Endothelial cell of umbilical vein (primary cell): ENCODE results near the gene PCMT1.

Experiments used
- EZH2 ChIP-seq: IDR thresholded peaks from 2 replicates; pipeline ENCODE4 v1.6.1; 2012; ENCODE audit warnings: borderline replicate concordance, low read depth, mild to moderate bottlenecking, moderate library complexity, low read length, inconsistent platforms; ENCODE audit not compliant: severe bottlenecking
- FOS ChIP-seq: IDR thresholded peaks from 2 replicates; pipeline ENCODE4 v1.6.1; 2011; ENCODE audit warnings: mild to moderate bottlenecking, low read length, moderate library complexity, borderline replicate concordance; ENCODE audit not compliant: insufficient read depth
- GATA2 ChIP-seq: IDR thresholded peaks from 2 replicates; pipeline ENCODE4 v1.7.0; 2011; ENCODE audit warnings: low read depth, mild to moderate bottlenecking, moderate library complexity, mixed read lengths, low read length; ENCODE audit not compliant: insufficient read length, insufficient read depth
- JUN ChIP-seq: IDR thresholded peaks from 2 replicates; pipeline ENCODE4 v1.6.1; 2011; ENCODE audit warnings: borderline replicate concordance, low read depth; ENCODE audit not compliant: insufficient read length, insufficient read depth
- MYC ChIP-seq: IDR thresholded peaks from one replicate; pipeline ENCODE4 v1.6.1; 2011; ENCODE audit warnings: mild to moderate bottlenecking, low read depth, low read length
- POLR2A ChIP-seq: IDR thresholded peaks from 2 replicates; pipeline ENCODE4 v1.6.1; 2012; ENCODE audit warnings: low read depth, mild to moderate bottlenecking, control low read depth, low read length
- POLR2AphosphoS5 ChIP-seq: IDR thresholded peaks from 2 replicates; pipeline ENCODE4 v1.6.1; 2012; ENCODE audit warnings: low read depth, mild to moderate bottlenecking, control low read depth, low read length, moderate library complexity; ENCODE audit not compliant: insufficient read depth
- TF ChIP-seq, protein P1 (sequence below), 2 donors: IDR thresholded peaks; 1 replicate in 1 of 2; 2 replicates in 1 of 2; pipeline ENCODE4 v1.5.1; 2011; ENCODE audit warnings: low read length in 2 of 2, mild to moderate bottlenecking in 2 of 2, moderate library complexity in 2 of 2, control low read depth in 1 of 2, inconsistent platforms in 1 of 2, low read depth in 1 of 2; ENCODE audit not compliant: insufficient read depth in 1 of 2; ENCODE audit errors: extremely low read depth in 1 of 2

DNA sequence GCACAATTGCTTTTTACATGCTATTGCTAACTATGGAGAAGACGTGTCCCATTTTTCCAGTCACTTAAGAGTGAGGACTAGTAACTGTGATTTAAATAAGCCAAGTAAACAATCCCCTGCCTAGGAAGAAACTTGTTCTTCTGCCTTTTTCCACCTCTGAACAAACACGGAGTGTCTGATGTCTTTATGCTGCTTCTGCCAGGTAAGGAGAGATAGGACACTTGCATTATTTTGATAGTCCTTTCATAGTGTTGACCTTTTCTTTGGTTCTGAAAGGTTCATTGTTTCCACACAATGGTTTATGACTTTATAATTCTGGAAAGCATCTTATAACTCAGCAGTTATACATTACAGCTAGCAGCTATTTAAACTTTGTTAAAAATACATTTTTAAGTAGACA, 106.2 kb downstream of the PCMT1 start:
- no peak for TF ChIP-seq JUN
- TF ChIP-seq, protein P1, sequence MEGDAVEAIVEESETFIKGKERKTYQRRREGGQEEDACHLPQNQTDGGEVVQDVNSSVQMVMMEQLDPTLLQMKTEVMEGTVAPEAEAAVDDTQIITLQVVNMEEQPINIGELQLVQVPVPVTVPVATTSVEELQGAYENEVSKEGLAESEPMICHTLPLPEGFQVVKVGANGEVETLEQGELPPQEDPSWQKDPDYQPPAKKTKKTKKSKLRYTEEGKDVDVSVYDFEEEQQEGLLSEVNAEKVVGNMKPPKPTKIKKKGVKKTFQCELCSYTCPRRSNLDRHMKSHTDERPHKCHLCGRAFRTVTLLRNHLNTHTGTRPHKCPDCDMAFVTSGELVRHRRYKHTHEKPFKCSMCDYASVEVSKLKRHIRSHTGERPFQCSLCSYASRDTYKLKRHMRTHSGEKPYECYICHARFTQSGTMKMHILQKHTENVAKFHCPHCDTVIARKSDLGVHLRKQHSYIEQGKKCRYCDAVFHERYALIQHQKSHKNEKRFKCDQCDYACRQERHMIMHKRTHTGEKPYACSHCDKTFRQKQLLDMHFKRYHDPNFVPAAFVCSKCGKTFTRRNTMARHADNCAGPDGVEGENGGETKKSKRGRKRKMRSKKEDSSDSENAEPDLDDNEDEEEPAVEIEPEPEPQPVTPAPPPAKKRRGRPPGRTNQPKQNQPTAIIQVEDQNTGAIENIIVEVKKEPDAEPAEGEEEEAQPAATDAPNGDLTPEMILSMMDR (IDR thresholded peaks at IDR 0.05; ENCODE audit: extremely low read depth in 1 of 2, insufficient read depth in 1 of 2, low read depth in 1 of 2, low read length in 2 of 2) = no peak
- no peak for TF ChIP-seq POLR2AphosphoS5
- no peak for TF ChIP-seq EZH2
- TF ChIP-seq POLR2A = no peak
- TF ChIP-seq GATA2 = no peak
- no peak for TF ChIP-seq MYC
- no peak for TF ChIP-seq FOS
